ENCODE measurements around the gene GRAP.
A peak's percentile ranks its signal among the peaks of the same experiment; 100 is the strongest.

GRAP gene

DNA sequence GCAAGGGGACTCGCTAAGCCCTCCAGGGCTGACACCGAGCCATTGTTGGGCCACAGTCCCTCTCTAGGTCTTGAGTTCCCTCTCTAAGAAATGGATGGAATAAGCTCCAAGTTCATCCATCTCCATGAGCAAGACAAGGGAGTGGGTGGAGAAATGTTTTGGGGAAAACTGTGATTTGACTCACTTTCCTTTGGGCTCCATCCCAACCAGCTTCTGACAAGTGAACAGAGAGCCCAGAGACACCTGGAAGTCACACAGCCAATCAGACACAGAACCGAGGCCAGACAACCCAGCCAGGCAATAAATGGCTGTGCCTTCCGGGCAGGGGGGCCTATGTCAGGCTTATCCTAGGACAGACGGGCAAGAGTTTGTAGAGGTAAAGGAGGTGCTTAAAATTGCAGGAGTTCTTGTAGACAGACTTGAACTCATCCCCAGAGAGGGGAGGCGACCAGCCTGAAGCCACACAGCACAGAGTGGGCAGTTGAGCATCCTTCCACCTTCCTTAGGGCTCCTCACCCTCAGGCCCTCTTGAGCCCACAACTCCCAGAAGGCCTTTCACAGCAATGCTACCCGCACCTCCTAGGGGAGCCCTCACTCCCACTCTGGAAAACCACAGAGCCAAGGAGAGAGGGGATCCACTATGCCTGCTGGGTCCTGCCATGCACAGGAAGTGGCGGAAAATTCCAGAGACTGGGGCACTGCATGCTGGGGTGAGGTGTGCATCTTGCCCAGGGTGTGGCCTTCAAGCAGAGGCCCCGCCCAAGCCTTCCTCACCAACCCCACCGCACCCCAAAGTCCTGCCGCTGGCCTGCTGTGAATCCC, 32.7 kb downstream of the GRAP start:
- TF ChIP-seq Cebpa-rat (IDR thresholded peaks at IDR 0.05), result no peak
- H3K27ac ChIP-seq, result no peak overlapping the region
- no peaks in the 10 kb centered on the region for H3K27me3 ChIP-seq
- no peak overlapping the region for H3K9ac ChIP-seq
- H3K9me3 ChIP-seq, result no peaks in the 10 kb centered on the region
- peaks cover 9% of the 10 kb centered on the region; the same call in 1 of the 2 replicates for H3K4me1 ChIP-seq
- H3K4me3 ChIP-seq, result no peak overlapping the region
- H4K20me1 ChIP-seq, result peaks cover 9% of the 10 kb centered on the region
- no peak overlapping the region for H3K4me2 ChIP-seq
- H3K36me3 ChIP-seq, result no peaks in the 10 kb centered on the region

DNA sequence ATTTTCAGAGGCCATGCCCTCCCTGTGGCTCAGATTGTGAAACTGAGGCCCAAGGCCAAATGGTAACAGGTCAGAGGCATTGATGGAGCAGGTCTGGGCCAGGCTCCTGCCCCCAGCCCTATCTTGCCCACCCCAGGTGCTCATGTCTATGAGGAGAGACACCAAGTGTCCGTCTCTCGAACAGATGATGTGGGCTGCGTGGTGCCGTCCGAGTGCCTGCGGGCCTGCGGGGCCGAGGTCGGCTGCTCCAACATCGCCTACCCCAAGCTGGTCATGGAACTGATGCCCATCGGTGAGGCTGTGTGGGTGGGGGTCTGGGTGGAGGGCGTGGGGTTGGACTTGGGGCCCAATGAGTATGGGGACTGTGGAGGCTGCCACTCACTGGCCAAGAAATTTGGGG, 33.5 kb downstream of the GRAP start:
- no peak for TF ChIP-seq Cebpa-rat (IDR thresholded peaks at IDR 0.05)

GRCh38 chr17:19012171-19013080, 34.3 kb downstream of the GRAP start:
- Histone ChIP-seq H3K36me3 (no peaks in the 10 kb centered on the region), H3K4me1 (peaks cover 9% of the 10 kb centered on the region; the same call in 1 of the 2 replicates), H3K9ac (no peak overlapping the region), H3K9me3 (no peaks in the 10 kb centered on the region), H3K4me2 (no peak overlapping the region), H4K20me1 (no peaks in the 10 kb centered on the region), H3K4me3 (no peak overlapping the region), H3K27me3 (no peaks in the 10 kb centered on the region), H3K27ac (no peak overlapping the region)
- no peak for TF ChIP-seq Cebpa-rat (IDR thresholded peaks at IDR 0.05)

More for the DNA sequence above, 33.5 kb downstream of the GRAP start:
- H3K4me2 ChIP-seq, result no peak overlapping the region
- H3K4me3 ChIP-seq, result no peak overlapping the region
- H3K27me3 ChIP-seq, result no peaks in the 10 kb centered on the region
- no peak overlapping the region for H3K27ac ChIP-seq
- no peaks in the 10 kb centered on the region for H3K36me3 ChIP-seq
- H3K4me1 ChIP-seq, result peaks cover 9% of the 10 kb centered on the region; the same call in 1 of the 2 replicates
- H3K9ac ChIP-seq, result no peak overlapping the region
- no peaks in the 10 kb centered on the region for H3K9me3 ChIP-seq
- H4K20me1 ChIP-seq, result peaks cover 1% of the 10 kb centered on the region

- no peak overlapping the region for H3K27ac ChIP-seq
- no peaks in the 10 kb centered on the region for H4K20me1 ChIP-seq
- peaks cover 9% of the 10 kb centered on the region; the same call in 1 of the 2 replicates for H3K4me1 ChIP-seq
- H3K36me3 ChIP-seq, result no peaks in the 10 kb centered on the region
- H3K9me3 ChIP-seq, result peaks cover 4% of the 10 kb centered on the region
- H3K4me2 ChIP-seq, result no peak overlapping the region
- H3K27me3 ChIP-seq, result peaks cover 5% of the 10 kb centered on the region; the same call in 1 of the 2 replicates
- no peak for TF ChIP-seq Cebpa-rat (IDR thresholded peaks at IDR 0.05)
- no peak overlapping the region for H3K9ac ChIP-seq
- no peak overlapping the region for H3K4me3 ChIP-seq
Measured at GRCh38 chr17:19011581-19011980, 35.2 kb downstream of the GRAP start.

DNA sequence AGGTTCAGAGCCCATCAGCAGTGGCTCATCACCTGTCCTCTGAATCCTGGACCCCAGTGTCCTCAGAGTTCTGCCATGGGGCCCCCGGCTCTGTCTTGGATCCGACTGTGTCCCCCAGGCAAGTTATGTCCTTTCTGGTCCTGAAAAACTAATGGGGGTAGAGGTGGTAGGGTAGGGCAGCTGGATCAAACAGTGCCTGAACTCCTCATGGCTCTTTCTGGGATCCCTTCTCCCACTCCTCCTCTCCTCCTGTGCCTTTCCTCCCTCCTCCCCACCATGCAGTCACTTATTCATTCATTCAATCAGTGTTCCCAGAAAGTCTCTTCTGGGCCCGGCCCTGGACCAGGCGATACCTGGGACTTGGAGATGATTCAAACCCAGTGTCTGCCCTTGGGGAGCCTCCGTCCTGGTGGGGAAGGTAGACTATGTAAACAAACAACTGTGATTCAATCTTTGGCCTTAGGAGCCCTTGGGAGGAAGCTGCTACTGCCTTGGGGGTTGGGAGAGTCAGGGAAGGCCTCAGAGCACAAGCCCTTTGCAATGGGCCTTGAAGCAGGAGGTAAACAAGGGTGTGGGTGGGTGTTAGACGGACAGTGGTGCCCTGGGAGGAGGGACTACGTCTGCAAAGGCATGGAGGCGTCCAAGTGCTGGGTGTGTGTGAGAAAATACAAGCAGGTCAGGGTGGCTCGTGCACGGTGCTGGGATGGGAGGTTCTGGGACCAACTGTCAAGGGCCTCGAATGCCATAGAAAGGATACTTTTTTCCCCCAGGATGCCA, 35.8 kb downstream of the GRAP start:
- Histone ChIP-seq H3K36me3 (no peaks in the 10 kb centered on the region), H3K27me3 (peaks cover 8% of the 10 kb centered on the region), H3K4me1 (peaks cover 9% of the 10 kb centered on the region; the same call in 1 of the 2 replicates), H3K9me3 (peaks cover 9% of the 10 kb centered on the region), H4K20me1 (no peaks in the 10 kb centered on the region), H3K4me3 (no peak overlapping the region), H3K27ac (no peak overlapping the region), H3K9ac (no peak overlapping the region), H3K4me2 (0 out of 2 replicates have a peak overlapping the region, but pooled peaks have one; percentile 9)
- TF ChIP-seq Cebpa-rat (IDR thresholded peaks at IDR 0.05), result no peak

DNA sequence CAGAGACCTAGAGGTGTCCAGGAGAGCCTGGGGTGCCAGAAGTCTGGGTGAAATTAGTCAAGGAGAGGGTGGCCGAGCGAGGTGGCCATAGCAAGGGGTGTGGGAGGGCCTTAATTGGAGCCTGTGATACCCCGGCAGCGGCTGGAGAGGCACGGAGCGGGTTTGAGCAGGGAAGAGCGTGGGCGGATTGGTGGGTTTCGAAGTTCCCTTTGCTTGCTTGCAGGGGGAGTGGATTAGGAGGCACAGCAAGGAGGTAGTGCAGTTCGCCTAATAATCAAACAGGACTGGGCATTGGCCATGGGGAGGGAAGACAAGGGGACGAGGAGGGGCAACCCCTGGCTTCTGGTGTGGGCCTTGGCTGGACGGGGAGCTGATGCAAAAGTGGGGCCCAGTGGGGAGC, 36.8 kb downstream of the GRAP start:
- peaks cover 17% of the 10 kb centered on the region for H3K27me3 ChIP-seq
- no peak overlapping the region for H3K4me2 ChIP-seq
- H4K20me1 ChIP-seq, result peaks cover 4% of the 10 kb centered on the region; the same call in 1 of the 2 replicates
- peaks cover 17% of the 10 kb centered on the region for H3K4me1 ChIP-seq
- no peak overlapping the region for H3K4me3 ChIP-seq
- H3K9ac ChIP-seq, result no peak overlapping the region
- no peak overlapping the region for H3K27ac ChIP-seq
- TF ChIP-seq Cebpa-rat (IDR thresholded peaks at IDR 0.05), result no peak
- H3K9me3 ChIP-seq, result peaks cover 9% of the 10 kb centered on the region
- no peaks in the 10 kb centered on the region for H3K36me3 ChIP-seq

DNA sequence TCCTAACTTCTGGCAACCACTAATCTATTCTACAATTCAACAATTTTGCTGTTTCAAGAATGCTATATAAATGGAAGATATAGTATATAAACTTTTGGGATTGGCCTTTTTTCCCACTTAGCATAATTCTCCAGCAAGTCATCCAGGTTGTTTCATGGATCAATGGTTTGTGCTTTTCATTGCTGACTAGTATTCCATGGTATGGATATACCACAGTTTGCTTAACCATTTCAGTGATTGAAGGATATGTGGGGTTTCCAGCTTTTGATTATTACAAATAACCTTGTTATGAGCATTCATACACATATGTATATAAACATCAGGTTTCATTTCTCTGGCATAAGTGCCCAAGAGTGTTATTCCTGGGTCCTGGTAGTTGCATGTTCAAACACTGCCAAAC, 40.1 kb downstream of the GRAP start:
- Histone ChIP-seq H3K9ac (no peak overlapping the region), H3K4me3 (no peak overlapping the region), H3K4me1 (peaks cover 45% of the 10 kb centered on the region), H3K27me3 (peaks cover 50% of the 10 kb centered on the region), H3K4me2 (no peak overlapping the region), H3K27ac (no peak overlapping the region), H4K20me1 (peaks cover 29% of the 10 kb centered on the region), H3K36me3 (no peaks in the 10 kb centered on the region), H3K9me3 (peaks cover 9% of the 10 kb centered on the region)
- TF ChIP-seq Cebpa-rat (IDR thresholded peaks at IDR 0.05), result no peak

- no peaks in the 10 kb centered on the region for H3K36me3 ChIP-seq
- no peak overlapping the region for H3K4me3 ChIP-seq
- no peak for TF ChIP-seq Cebpa-rat (IDR thresholded peaks at IDR 0.05)
- peaks cover 58% of the 10 kb centered on the region for H3K27me3 ChIP-seq
- H3K9ac ChIP-seq, result no peak overlapping the region
- peaks cover 47% of the 10 kb centered on the region for H3K4me1 ChIP-seq
- H4K20me1 ChIP-seq, result peaks cover 29% of the 10 kb centered on the region
- H3K4me2 ChIP-seq, result peak overlapping the region; percentile 97; the same call in 1 of the 2 replicates
- peaks cover 9% of the 10 kb centered on the region for H3K9me3 ChIP-seq
- no peak overlapping the region for H3K27ac ChIP-seq
Measured at GRCh38 chr17:19005789-19006430, 40.8 kb downstream of the GRAP start.

All from BLaER1 (cell line).